Glutamatergic neuron (in vitro differentiated cells): Measurements from ENCODE around the gene SRGAP2C. TPM values are rescaled to one million over a fixed set of nuclear protein-coding genes. Genes with fewer than 3 reads are reported as not detected.
"Not testable (repeated sequence)": the region's sequence is repeated elsewhere in the genome, so short reads cannot be mapped to it uniquely, and the experiment has no call there.

Experiments
- DNase-seq: peaks from one replicate; pipeline ENCODE4 v3.0.0; 2022
- H3K27ac Mint-ChIP-seq: one replicate; pipeline ENCODE4 v1.8.0; 2020; ENCODE audit warnings: mild to moderate bottlenecking, mixed read lengths, inconsistent platforms; ENCODE audit not compliant: unreplicated experiment
- H3K27me3 Mint-ChIP-seq: one replicate; pipeline ENCODE4 v1.8.0; 2020; ENCODE audit warnings: mild to moderate bottlenecking, moderate library complexity, mixed read lengths, inconsistent platforms; ENCODE audit not compliant: unreplicated experiment
- H3K36me3 Mint-ChIP-seq: one replicate; pipeline ENCODE4 v1.8.0; 2020; ENCODE audit warnings: mild to moderate bottlenecking, mixed read lengths, inconsistent platforms; ENCODE audit not compliant: unreplicated experiment
- H3K4me1 Mint-ChIP-seq: one replicate; pipeline ENCODE4 v1.8.0; 2020; ENCODE audit warnings: mild to moderate bottlenecking, low read depth, mixed read lengths, inconsistent platforms; ENCODE audit not compliant: unreplicated experiment
- H3K4me3 Mint-ChIP-seq: one replicate; pipeline ENCODE4 v1.8.0; 2020; ENCODE audit warnings: mild to moderate bottlenecking, mixed read lengths, inconsistent platforms; ENCODE audit not compliant: unreplicated experiment
- H3K9me3 Mint-ChIP-seq: one replicate; pipeline ENCODE4 v1.8.0; 2020; ENCODE audit warnings: mild to moderate bottlenecking, moderate library complexity, mixed read lengths, inconsistent platforms; ENCODE audit not compliant: unreplicated experiment
- total RNA-seq: library from RNA; stranded (reverse); fragmentation: NEBNext Ultra II Directional; extraction: Animal tissue kit (Norgen Biotek cat#: 25700); gene quantifications from one replicate; pipeline ENCODE4 v1.2.1, GENCODE V29; 2021; ENCODE audit not compliant: unreplicated experiment

SRGAP2C gene
- total RNA-seq, 1 donor from 2014 or later = 16.5 TPM

GRCh38 chr1:121301876-121302275, 117.1 kb downstream of the SRGAP2C start:
- not testable (repeated sequence) for H3K4me1 Mint-ChIP-seq, H3K36me3 Mint-ChIP-seq, H3K9me3 Mint-ChIP-seq, H3K27me3 Mint-ChIP-seq, H3K27ac Mint-ChIP-seq, H3K4me3 Mint-ChIP-seq, DNase-seq

- not testable (repeated sequence) for H3K4me1 Mint-ChIP-seq, H3K27me3 Mint-ChIP-seq, H3K27ac Mint-ChIP-seq, H3K36me3 Mint-ChIP-seq, H3K9me3 Mint-ChIP-seq, H3K4me3 Mint-ChIP-seq
- DNase-seq = peak; percentile 16
Observed at GRCh38 chr1:121307759-121308158, 123.0 kb downstream of the SRGAP2C start.

DNA sequence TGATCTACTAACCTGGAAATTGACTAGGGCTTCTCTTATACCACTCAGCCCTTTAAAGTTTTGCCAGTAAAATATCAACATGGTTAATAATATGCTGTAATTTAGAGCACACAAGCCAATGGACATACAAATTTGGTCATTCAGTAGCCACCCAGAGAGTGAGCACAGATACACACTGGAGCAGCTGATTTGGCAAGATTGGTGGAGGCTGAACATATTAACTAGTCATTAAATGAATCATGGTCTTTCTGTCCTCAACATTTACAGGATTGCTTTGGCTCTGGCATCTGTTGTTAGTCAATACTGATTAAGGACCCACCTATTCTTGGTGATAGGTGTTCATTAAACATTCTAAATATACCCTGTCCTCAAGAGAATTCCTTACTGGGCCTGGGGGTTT, 130.7 kb downstream of the SRGAP2C start:
- not testable (repeated sequence) for H3K27ac Mint-ChIP-seq, H3K36me3 Mint-ChIP-seq, H3K4me3 Mint-ChIP-seq, H3K27me3 Mint-ChIP-seq, H3K9me3 Mint-ChIP-seq, H3K4me1 Mint-ChIP-seq, DNase-seq

- H3K36me3 Mint-ChIP-seq, DNase-seq, H3K4me3 Mint-ChIP-seq, H3K27me3 Mint-ChIP-seq, H3K4me1 Mint-ChIP-seq, H3K27ac Mint-ChIP-seq, H3K9me3 Mint-ChIP-seq: not testable (repeated sequence)
Observed at GRCh38 chr1:121316081-121316480, 131.3 kb downstream of the SRGAP2C start.

DNA sequence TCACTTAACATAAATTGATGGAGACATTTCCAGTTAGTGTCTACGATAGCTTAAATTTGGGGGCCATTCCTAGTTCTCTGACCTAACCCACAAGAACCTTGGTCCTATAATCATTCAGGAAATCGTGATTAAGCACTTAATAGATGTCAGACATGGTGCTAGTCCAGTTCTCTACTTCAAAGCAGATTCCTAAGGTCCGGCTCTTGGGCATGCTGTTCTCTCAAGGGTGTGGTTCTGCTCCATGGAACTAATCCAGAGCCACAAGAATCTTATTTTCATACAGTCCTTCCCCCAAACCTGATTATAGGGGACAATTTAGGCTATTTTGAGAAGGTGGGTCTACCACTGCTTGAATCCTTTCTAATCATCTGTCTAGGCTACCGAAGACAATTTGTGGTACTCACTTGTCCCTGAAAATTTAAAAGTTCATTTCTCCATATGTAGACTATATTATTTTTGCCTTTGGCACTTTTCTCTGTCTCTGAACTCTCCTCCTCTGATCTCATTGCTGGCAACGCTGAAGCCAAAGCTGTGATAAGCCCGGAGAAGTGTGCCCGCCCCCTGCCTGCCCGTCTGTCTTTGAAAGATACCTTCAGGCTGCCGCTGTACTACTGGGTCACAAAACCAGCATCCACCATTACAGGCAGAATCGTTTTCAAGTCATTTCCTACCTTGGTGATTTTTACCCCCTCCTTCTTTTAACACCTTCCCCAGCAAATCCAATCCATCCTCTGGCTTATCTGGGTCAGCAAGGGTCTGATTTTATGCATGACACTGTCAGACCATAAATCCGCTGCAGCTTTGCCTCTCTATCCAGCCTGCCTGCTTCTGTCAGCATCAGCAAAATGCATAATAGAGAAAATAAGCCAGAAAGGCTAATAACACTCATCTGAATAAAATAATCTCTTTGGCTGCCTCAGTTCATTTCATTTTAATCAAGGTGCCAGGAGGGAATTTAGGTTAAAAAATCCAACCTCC, 133.0 kb downstream of the SRGAP2C start:
- not testable (repeated sequence) for H3K27ac Mint-ChIP-seq, H3K27me3 Mint-ChIP-seq, DNase-seq, H3K36me3 Mint-ChIP-seq, H3K4me1 Mint-ChIP-seq, H3K9me3 Mint-ChIP-seq, H3K4me3 Mint-ChIP-seq

DNA sequence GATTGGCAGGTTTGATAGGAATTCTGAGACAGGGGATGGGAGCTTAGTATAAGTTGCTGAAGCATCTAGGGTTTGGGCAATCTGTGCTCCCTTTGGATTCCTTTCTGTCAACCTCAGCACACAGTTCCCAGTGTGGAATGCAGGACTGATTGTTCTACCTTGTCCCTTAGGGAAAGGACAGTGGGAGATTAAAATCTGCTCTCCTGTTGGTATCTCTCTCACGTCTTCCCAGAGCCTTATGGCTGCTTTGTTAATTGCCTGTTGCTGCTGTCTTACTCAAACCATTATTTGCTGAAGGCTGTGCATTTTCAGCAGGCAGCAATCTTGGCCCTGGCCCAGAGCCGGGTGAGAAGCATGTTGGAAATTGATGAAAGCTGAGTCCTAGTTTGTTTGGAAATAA, 133.9 kb downstream of the SRGAP2C start:
- H3K27me3 Mint-ChIP-seq, DNase-seq, H3K36me3 Mint-ChIP-seq, H3K4me3 Mint-ChIP-seq, H3K27ac Mint-ChIP-seq, H3K4me1 Mint-ChIP-seq, H3K9me3 Mint-ChIP-seq: not testable (repeated sequence)

- not testable (repeated sequence) for H3K4me3 Mint-ChIP-seq, H3K4me1 Mint-ChIP-seq, H3K9me3 Mint-ChIP-seq, H3K27ac Mint-ChIP-seq, DNase-seq, H3K27me3 Mint-ChIP-seq, H3K36me3 Mint-ChIP-seq
Observed at GRCh38 chr1:121321660-121322059, 136.9 kb downstream of the SRGAP2C start.

GRCh38 chr1:121324726-121325125, 140.0 kb downstream of the SRGAP2C start:
- not testable (repeated sequence) for H3K9me3 Mint-ChIP-seq, H3K4me3 Mint-ChIP-seq, H3K4me1 Mint-ChIP-seq, H3K27me3 Mint-ChIP-seq, DNase-seq, H3K36me3 Mint-ChIP-seq, H3K27ac Mint-ChIP-seq

DNA sequence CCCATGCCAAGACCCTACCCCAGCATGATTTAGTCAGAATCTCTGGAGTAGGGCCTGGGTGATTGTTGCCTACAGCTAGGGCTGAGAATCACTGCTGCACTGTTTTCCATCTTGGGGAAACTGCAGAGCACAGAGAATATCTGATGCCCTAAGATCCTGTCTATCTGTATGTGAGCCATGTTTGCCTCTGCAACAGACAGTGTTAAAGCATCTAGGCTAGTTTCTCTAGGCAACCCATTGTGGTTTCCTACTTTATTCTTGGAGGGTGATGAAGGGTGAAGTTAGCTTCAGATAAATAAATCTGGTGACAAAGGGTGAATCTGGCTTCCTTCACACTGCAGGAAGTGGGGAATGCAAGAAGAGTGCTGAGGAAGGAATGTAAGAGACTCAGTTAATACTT, 147.4 kb downstream of the SRGAP2C start:
- not testable (repeated sequence) for H3K9me3 Mint-ChIP-seq, H3K4me3 Mint-ChIP-seq, H3K4me1 Mint-ChIP-seq, H3K27ac Mint-ChIP-seq, H3K27me3 Mint-ChIP-seq, H3K36me3 Mint-ChIP-seq, DNase-seq

DNA sequence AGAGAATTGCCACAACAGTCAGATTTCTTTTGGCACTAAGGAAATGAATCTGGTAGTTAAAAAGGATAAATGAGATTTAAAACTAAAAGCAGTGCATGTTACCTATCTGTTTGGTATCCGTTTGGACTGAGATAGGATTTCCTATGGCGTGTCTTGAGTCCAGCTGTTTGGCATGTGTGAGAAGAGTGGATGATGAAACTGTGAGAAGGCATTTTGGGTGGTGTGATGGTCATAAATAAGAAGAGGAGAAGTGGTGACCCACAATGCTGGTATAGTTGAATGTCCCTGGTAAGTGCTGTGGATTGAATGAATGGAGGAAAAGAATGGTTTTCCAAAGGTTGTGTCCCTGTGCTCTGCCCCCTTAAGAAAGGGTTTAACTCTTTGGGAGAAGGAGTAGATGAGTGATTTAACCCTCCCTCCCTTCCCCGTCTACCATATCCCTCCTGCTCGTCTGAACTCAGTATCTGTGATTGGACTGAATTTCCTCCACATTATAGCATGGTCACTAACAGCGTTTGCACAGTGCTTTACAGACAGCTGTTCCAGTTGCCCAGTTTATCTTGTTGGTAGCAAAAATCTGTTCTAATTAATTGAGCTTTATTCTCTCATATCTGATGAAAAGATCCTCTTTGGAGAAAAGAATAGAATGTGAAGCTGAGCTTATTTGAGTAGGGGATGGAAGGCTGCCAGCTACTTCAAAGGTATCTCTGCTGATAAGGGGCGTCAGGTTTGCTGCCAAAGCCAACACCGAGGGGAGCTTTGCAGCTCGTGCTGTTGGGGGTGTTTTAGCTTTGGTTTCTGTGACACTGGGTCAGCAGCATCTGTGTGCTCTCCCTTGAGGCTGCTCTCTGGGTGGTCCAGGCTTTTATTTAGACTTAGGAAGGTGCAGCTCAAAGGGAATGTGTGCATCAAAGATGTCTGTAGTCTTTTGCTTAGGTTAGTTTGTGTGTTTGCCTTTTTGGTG, 148.1 kb downstream of the SRGAP2C start:
- H3K36me3 Mint-ChIP-seq, H3K27ac Mint-ChIP-seq, H3K4me1 Mint-ChIP-seq, DNase-seq, H3K4me3 Mint-ChIP-seq, H3K9me3 Mint-ChIP-seq, H3K27me3 Mint-ChIP-seq: not testable (repeated sequence)

GRCh38 chr1:121337958-121338357, 153.2 kb downstream of the SRGAP2C start:
- not testable (repeated sequence) for H3K4me3 Mint-ChIP-seq, H3K36me3 Mint-ChIP-seq, H3K27me3 Mint-ChIP-seq

GRCh38 chr1:121339611-121340010, 154.8 kb downstream of the SRGAP2C start:
- not testable (repeated sequence) for H3K4me1 Mint-ChIP-seq, H3K4me3 Mint-ChIP-seq

More at GRCh38 chr1:121337958-121338357, 153.2 kb downstream of the SRGAP2C start:
- DNase-seq, H3K4me1 Mint-ChIP-seq, H3K27ac Mint-ChIP-seq, H3K9me3 Mint-ChIP-seq: not testable (repeated sequence)

More at GRCh38 chr1:121339611-121340010, 154.8 kb downstream of the SRGAP2C start:
- not testable (repeated sequence) for H3K36me3 Mint-ChIP-seq, H3K9me3 Mint-ChIP-seq, DNase-seq, H3K27ac Mint-ChIP-seq, H3K27me3 Mint-ChIP-seq
